ENCODE measurements around the gene C1QTNF8.

DNA sequence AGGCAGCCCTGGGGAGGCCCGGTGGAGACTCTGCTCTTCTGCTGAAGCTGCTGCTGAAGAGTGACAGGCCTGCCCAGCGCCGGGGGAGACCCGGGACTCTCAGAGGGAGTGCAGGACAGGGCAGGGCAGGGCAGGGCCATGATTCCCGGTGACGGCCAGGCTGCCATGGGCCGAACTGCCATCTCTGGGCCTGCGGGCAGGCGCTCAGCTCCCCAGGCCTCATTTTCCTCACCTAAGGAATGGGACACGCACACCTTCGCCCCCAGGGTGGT is 46.1 kb downstream of the C1QTNF8 start:
- TF ChIP-seq CTCF (IDR thresholded peaks at IDR 0.05; ENCODE audit: control extremely low read depth in 1 of 3, insufficient read depth in 1 of 3, low read depth in 1 of 3, low read length in 3 of 3) = no peak
- no peak for TF ChIP-seq EZH2 (IDR thresholded peaks at IDR 0.05; ENCODE audit: low read depth, low read length, severe bottlenecking)
- TF ChIP-seq GTF2F1 (IDR thresholded peaks at IDR 0.05; ENCODE audit: borderline replicate concordance, low read depth, low read length) = no peak
- no peak for TF ChIP-seq EP300 (IDR thresholded peaks at IDR 0.05; ENCODE audit: borderline replicate concordance in 1 of 2, low read depth in 2 of 2, low read length in 2 of 2)
- TF ChIP-seq CHD2 (IDR thresholded peaks at IDR 0.05; ENCODE audit: low read length) = no peak

All from H1 (cell line).